Effector memory CD8-positive, alpha-beta T cell (primary cell): Measurements from ENCODE around the gene ANO6.

Source experiments
- ATAC-seq: fragments of 150-1000 bp; cut with Tn5 transposase; replicated peaks from 2 replicates; pipeline ENCODE4 v1.10.0; 2021; ENCODE audit warnings: mild to moderate bottlenecking, moderate library complexity
- DNase-seq, 3 experiments: peaks; one replicate each; pipeline ENCODE4 v3.0.0; 2021
- H3K27ac Mint-ChIP-seq, 2 donors: one replicate each; pipeline ENCODE4 v1.8.0; 2022; ENCODE audit warnings: mild to moderate bottlenecking in 2 of 2, mixed read lengths in 2 of 2, moderate library complexity in 2 of 2
- H3K27me3 Mint-ChIP-seq, 2 donors: one replicate each; pipeline ENCODE4 v1.8.0; 2022; ENCODE audit warnings: mixed read lengths in 2 of 2
- H3K36me3 Mint-ChIP-seq: one replicate; pipeline ENCODE4 v1.8.0; 2022; ENCODE audit warnings: mild to moderate bottlenecking, moderate library complexity, mixed read lengths; ENCODE audit not compliant: insufficient read depth
- H3K4me1 Mint-ChIP-seq, 2 donors: one replicate each; pipeline ENCODE4 v1.8.0; 2022; ENCODE audit warnings: low read depth in 2 of 2, mixed read lengths in 2 of 2
- H3K4me3 Mint-ChIP-seq, 2 donors: one replicate each; pipeline ENCODE4 v1.8.0; 2022; ENCODE audit warnings: mild to moderate bottlenecking in 2 of 2, mixed read lengths in 2 of 2, moderate library complexity in 2 of 2
- H3K9me3 Mint-ChIP-seq, 2 donors: one replicate each; pipeline ENCODE4 v1.8.0; 2022; ENCODE audit warnings: mixed read lengths in 2 of 2

The ANO6 gene

DNA sequence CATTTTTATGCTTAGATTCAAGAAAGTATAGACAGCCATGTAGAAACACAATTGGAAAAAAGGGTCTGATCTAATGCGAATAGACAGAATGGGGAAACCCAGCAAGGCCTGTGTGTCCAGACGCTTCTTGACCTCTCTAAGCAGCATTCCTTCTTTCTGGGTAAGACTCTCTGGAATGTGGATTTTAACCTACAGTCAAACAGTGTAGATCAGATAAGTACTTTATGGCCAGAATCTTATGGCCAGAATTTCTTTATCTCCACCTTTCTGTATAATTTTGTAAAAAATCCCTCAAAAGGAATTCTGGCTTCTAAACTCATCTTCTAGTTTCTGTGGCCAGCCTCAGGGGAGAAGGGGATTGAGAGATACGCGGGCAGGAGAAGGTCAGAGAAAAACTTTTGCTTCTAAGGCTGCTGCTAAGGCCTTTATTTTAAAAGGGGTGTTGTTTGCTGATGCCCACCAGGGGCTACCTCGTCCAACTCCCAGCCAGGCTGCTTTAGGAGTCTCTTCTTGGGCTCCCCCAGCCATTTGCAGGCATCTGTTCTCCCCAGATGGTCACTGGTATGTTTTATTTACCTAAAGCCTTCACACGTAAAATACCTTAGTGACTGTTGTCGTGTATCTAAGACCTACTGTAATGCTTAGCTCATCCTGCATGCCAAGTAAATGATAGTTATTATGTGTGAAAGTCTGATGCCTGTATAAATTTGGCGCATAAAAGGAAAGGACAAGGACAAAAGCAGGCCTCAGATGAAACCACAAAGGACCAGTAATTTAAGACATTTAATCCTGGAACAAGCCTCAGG lies 68.4 kb downstream of the ANO6 start:
- Mint-ChIP-seq H3K36me3 (peaks cover 3% of the 10 kb centered on the region), H3K9me3 (no peaks in the 10 kb centered on the region), H3K27me3 (no peaks in the 10 kb centered on the region), H3K4me1 (peaks cover 4 to 17% of the 10 kb centered on the region in 2 donors), H3K27ac (no peak overlapping the region), H3K4me3 (no peak overlapping the region)
- ATAC-seq: no peak
- no peak for DNase-seq

- no peaks in the 10 kb centered on the region for H3K27me3 Mint-ChIP-seq
- H3K4me3 Mint-ChIP-seq: no peak overlapping the region
- H3K4me1 Mint-ChIP-seq: peaks cover 4 to 19% of the 10 kb centered on the region in 2 donors
- no peaks in the 10 kb centered on the region for H3K9me3 Mint-ChIP-seq
- H3K36me3 Mint-ChIP-seq: peaks cover 3% of the 10 kb centered on the region
- DNase-seq (no peak), ATAC-seq (no peak)
- no peak overlapping the region for H3K27ac Mint-ChIP-seq
Observed at GRCh38 chr12:45285717-45286116, 69.8 kb downstream of the ANO6 start.

- ATAC-seq (no peak), DNase-seq (no peak)
- Mint-ChIP-seq H3K27ac (no peak overlapping the region), H3K4me1 (peaks cover 4 to 22% of the 10 kb centered on the region in 2 donors), H3K27me3 (no peaks in the 10 kb centered on the region), H3K9me3 (no peaks in the 10 kb centered on the region), H3K4me3 (no peak overlapping the region), H3K36me3 (peaks cover 2% of the 10 kb centered on the region)
Observed at GRCh38 chr12:45286621-45287020, 70.7 kb downstream of the ANO6 start.

GRCh38 chr12:45289245-45290215 lies 73.6 kb downstream of the ANO6 start:
- Mint-ChIP-seq H3K4me3 (no peak overlapping the region), H3K9me3 (no peaks in the 10 kb centered on the region), H3K36me3 (no peaks in the 10 kb centered on the region), H3K27ac (no peak overlapping the region), H3K4me1 (peaks cover 5 to 21% of the 10 kb centered on the region in 2 donors), H3K27me3 (no peaks in the 10 kb centered on the region)
- DNase-seq: no peak
- no peak for ATAC-seq

- H3K4me3 Mint-ChIP-seq: no peak overlapping the region
- DNase-seq (no peak), ATAC-seq (no peak)
- no peaks in the 10 kb centered on the region for H3K36me3 Mint-ChIP-seq
- no peaks in the 10 kb centered on the region for H3K9me3 Mint-ChIP-seq
- H3K4me1 Mint-ChIP-seq: peaks cover 5 to 21% of the 10 kb centered on the region in 2 donors
- no peak overlapping the region for H3K27ac Mint-ChIP-seq
- no peaks in the 10 kb centered on the region for H3K27me3 Mint-ChIP-seq
Observed at GRCh38 chr12:45290216-45290605, 74.3 kb downstream of the ANO6 start.

GRCh38 chr12:45291518-45291917 lies 75.6 kb downstream of the ANO6 start:
- peaks cover 5 to 21% of the 10 kb centered on the region in 2 donors for H3K4me1 Mint-ChIP-seq
- ATAC-seq (no peak), DNase-seq (no peak)
- no peak overlapping the region for H3K27ac Mint-ChIP-seq
- no peaks in the 10 kb centered on the region for H3K27me3 Mint-ChIP-seq
- no peaks in the 10 kb centered on the region for H3K9me3 Mint-ChIP-seq
- no peaks in the 10 kb centered on the region for H3K36me3 Mint-ChIP-seq
- H3K4me3 Mint-ChIP-seq: no peak overlapping the region

- no peaks in the 10 kb centered on the region for H3K36me3 Mint-ChIP-seq
- no peaks in the 10 kb centered on the region for H3K9me3 Mint-ChIP-seq
- DNase-seq (no peak), ATAC-seq (no peak)
- no peak overlapping the region for H3K4me3 Mint-ChIP-seq
- peaks cover 5 to 14% of the 10 kb centered on the region in 2 donors for H3K4me1 Mint-ChIP-seq
- no peaks in the 10 kb centered on the region for H3K27me3 Mint-ChIP-seq
- no peak overlapping the region for H3K27ac Mint-ChIP-seq
Observed at GRCh38 chr12:45292486-45293195, 76.7 kb downstream of the ANO6 start.

- H3K36me3 Mint-ChIP-seq: no peaks in the 10 kb centered on the region
- ATAC-seq: no peak
Observed at GRCh38 chr12:45294906-45295305, 79.0 kb downstream of the ANO6 start.

GRCh38 chr12:45296046-45296586 lies 80.2 kb downstream of the ANO6 start:
- Mint-ChIP-seq H3K4me3 (no peak overlapping the region), H3K27ac (no peak overlapping the region), H3K9me3 (no peaks in the 10 kb centered on the region), H3K4me1 (peaks cover 5 to 14% of the 10 kb centered on the region in 2 donors), H3K27me3 (no peaks in the 10 kb centered on the region), H3K36me3 (no peaks in the 10 kb centered on the region)
- DNase-seq (no peak), ATAC-seq (no peak)

More at GRCh38 chr12:45294906-45295305, 79.0 kb downstream of the ANO6 start:
- no peak overlapping the region for H3K4me3 Mint-ChIP-seq
- no peak for DNase-seq
- H3K4me1 Mint-ChIP-seq: peaks cover 5 to 19% of the 10 kb centered on the region in 2 donors
- H3K27ac Mint-ChIP-seq: peak overlapping the region in 1 of 2 donors; percentile 77
- no peaks in the 10 kb centered on the region for H3K27me3 Mint-ChIP-seq
- no peaks in the 10 kb centered on the region for H3K9me3 Mint-ChIP-seq

GRCh38 chr12:45298047-45298446 lies 82.2 kb downstream of the ANO6 start:
- ATAC-seq: no peak
- H3K4me3 Mint-ChIP-seq: no peak overlapping the region
- no peaks in the 10 kb centered on the region for H3K36me3 Mint-ChIP-seq
- DNase-seq: no peak
- H3K27me3 Mint-ChIP-seq: no peaks in the 10 kb centered on the region
- no peaks in the 10 kb centered on the region for H3K9me3 Mint-ChIP-seq
- no peak overlapping the region for H3K27ac Mint-ChIP-seq
- peaks cover 0 to 5% of the 10 kb centered on the region in 2 donors for H3K4me1 Mint-ChIP-seq

DNA sequence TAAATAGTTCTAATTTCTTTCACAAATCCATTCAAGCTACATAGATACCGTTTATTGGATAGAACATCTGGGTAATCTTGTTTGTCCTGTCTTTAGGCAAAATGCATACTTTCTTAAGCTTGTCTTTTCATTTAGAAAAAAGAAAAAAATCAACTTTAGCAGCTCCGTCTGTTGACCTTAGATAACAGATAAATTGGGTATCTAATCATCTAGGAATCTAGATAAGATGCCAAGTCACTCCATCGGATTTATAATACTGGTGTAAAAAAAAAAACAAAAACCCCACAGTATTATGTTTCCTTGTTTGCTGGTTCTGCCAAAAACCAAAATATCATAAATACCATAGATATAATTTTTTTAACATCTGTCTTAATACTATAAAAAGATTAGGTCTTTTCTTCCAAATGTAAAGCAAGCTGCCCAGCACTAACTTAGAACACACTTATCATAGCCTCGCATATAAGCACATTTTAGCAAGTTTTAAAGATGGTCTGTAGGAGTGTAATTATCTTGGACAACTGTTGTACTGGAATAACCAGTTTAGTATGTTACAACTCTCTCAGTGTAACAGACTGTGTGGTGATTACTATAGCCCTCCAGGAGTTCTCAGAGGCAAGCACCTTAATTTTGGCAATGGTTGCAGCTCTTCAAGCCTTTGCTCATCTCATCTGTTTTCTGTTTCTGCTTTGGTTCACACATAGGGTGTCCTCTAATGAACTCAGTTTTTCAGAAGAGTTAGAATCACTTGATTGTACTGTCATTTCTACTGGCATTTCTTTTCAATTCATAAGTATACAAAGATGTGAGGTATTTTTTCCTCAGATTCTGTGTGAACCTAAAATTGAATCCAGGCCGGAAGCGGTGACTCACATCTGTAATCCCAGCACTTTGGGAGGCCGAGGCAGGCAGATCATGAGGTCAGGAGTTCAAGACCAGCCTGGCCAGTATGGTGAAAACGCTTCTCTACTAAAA lies 83.1 kb downstream of the ANO6 start:
- Mint-ChIP-seq H3K4me1 (peaks cover 0 to 4% of the 10 kb centered on the region in 2 donors), H3K9me3 (no peaks in the 10 kb centered on the region), H3K36me3 (no peaks in the 10 kb centered on the region), H3K4me3 (no peak overlapping the region), H3K27ac (no peak overlapping the region), H3K27me3 (no peaks in the 10 kb centered on the region)
- ATAC-seq (no peak), DNase-seq (no peak)

- H3K27me3 Mint-ChIP-seq: no peaks in the 10 kb centered on the region
- H3K27ac Mint-ChIP-seq: no peak overlapping the region
- H3K9me3 Mint-ChIP-seq: no peaks in the 10 kb centered on the region
- DNase-seq: no peak
- H3K4me1 Mint-ChIP-seq: peaks cover 0 to 8% of the 10 kb centered on the region in 2 donors
- H3K36me3 Mint-ChIP-seq: no peaks in the 10 kb centered on the region
- H3K4me3 Mint-ChIP-seq: no peak overlapping the region
- no peak for ATAC-seq
Observed at GRCh38 chr12:45302621-45303369, 86.9 kb downstream of the ANO6 start.
